HL-60/S4 treated with phorbol 12-myristate 13-acetate at 8.2 ng/mL for 4 days and 3 days (cell line): ENCODE measurements around the gene HDLBP.
"Not testable (repeated sequence)": the region's sequence is repeated elsewhere in the genome, so short reads cannot be mapped to it uniquely, and the experiment has no call there.

Experiments used
- in situ Hi-C: fragments of 300-500 bp; cut with MboI; formaldehyde crosslinking; loops from 2 replicates; pipeline ENCODE4 v1.15.0; 2022; ENCODE audit warnings: low sequenced_read_pairs

The HDLBP gene

DNA sequence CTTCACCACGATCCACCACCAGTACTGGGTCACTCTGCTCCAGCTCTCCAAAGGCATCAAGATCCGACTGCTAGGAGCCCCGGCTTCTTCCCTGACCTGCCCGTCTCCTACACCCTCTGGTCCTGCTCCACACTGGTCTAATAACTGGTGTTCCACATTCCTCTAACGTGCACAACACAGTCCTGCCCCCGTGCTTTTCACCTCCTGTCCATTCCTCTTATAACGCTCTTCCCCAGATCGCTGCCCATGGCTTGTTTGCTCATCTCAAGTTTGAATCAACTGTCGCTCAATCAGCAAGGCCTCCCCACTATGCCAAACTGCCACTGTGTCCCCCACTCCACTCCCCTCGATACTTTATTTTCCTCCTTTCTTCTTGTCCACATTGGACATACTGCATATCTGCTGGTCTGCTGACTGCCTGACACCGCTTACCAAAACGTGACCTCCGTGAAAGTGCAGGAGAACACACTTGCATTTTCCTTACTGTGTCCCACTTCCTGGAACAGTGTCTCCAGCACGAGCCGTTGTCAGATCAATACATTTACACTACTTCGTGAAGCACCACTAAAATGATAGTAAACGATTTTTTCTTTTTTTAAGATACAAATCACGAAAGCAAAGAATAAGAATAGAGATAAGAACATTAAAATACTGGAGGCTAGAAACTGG, 6.5 kb downstream of the HDLBP start:
- in situ Hi-C loops: no loop called here

GRCh38 chr2:241308267-241308666, 7.2 kb downstream of the HDLBP start:
- in situ Hi-C loops: no loop called here

- in situ Hi-C loops: no loop called here
Observed at GRCh38 chr2:241307055-241307454, 8.4 kb downstream of the HDLBP start.

DNA sequence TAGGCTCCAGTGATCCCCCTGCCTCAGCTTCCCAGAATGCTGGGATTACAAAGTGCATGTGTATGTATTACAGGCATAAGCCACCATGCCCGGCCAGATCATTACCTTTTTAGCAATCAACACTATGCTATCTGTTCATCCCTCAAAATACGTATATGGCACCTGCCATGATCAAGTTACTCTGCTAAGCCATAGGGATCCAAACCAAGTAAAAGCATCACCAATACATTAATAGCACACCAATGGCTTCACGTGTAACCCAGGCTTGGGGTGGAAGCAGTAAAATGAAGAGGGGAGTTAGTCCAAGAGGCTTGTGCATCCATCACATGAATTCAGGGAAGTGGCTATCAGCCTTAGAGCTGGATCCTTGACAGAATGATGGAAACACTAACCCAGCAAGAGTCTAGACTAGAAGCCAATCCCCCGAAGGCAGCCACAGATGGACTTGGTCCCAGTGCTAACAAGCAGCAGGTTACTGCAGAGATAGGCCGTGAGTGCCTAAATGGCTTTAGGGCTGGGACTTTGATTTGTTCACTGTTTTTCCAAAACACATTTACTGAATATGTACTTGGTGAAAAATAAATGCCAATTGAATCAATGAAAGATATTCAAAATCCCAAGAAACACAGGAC, 11.3 kb downstream of the HDLBP start:
- in situ Hi-C loops: no loop called here

DNA sequence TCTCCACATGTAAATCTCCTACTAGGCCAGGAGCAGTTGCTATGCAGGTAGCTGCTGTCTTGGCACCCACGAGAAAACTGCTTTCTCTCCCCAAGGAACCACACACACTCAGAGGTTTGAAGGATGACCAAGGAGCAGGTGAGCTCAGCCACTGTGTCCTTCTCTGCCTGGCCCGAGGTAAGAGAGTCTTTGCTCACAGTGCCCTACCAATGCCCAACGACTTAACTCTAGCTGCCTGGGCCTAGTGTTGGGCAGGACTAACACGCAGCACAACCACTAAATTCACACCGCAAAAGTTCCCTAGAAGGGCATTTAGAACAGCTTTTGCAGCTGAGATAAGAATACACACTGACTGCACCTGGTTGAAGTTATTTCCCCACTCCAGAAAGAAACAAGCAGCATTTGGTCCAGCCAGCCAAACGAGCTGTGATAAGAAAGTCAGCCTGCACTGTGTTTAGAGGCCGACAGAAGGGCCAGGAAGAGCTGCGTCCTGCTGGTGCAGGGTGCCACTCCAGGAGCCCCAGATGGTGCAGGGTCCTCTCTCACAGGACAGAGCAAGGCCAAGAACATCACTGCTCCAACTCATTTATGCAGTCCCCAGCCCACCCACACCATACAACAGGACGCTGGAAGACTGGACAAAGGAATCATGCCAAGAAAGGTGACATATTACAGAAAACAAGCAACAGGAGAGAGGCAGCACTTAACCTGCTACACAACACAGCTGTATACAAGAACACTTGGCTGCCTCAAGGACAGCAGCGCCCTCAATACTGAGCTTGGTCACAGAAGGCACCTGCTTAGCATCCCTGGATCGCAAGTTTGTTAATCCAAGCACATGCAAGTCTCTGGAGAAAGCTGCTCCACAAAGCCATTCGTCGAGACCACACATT, 12.5 kb downstream of the HDLBP start:
- in situ Hi-C loops: no loop called here

- in situ Hi-C loops: no loop called here
Observed at GRCh38 chr2:241302083-241302482, 13.4 kb downstream of the HDLBP start.

DNA sequence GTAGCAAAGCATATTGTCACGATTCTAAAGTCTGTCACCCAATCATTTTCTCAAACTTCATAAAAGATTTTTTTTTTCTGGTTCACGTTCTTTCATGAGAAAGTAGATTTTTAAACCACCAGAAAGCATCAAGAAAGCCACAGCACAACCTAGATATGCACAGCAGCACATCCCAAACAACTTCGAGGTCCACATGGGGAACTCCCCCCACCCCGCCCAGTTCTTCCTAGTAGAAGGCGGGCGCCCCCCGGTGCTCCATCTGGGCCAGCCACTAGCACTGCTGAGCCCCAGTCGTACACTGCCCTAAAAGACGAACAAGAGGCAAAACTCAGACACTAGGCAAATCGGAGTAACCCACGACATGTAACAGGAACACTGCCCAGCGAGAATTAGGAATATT, 15.5 kb downstream of the HDLBP start:
- in situ Hi-C loops: no loop called here

GRCh38 chr2:241298673-241299072, 16.8 kb downstream of the HDLBP start:
- in situ Hi-C loops: no loop called here

DNA sequence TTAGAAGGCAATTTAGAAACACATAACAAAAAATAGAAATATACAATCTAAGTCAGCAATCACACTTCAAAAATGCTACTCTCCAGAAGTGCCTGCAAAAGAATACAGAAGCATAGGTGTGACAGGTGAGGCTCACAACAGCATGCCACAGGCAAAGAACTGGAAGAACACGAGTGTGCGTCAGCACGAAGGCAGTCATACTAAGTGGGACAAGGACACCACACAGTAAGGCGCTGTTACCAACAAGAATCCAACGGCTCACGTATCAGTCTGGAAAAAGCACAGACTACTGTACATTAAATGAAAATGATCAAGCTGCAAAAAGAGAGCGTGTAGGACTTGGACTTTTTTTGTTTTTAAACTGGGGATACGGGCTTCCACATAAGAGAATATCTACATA, 18.7 kb downstream of the HDLBP start:
- in situ Hi-C loops: no loop called here

DNA sequence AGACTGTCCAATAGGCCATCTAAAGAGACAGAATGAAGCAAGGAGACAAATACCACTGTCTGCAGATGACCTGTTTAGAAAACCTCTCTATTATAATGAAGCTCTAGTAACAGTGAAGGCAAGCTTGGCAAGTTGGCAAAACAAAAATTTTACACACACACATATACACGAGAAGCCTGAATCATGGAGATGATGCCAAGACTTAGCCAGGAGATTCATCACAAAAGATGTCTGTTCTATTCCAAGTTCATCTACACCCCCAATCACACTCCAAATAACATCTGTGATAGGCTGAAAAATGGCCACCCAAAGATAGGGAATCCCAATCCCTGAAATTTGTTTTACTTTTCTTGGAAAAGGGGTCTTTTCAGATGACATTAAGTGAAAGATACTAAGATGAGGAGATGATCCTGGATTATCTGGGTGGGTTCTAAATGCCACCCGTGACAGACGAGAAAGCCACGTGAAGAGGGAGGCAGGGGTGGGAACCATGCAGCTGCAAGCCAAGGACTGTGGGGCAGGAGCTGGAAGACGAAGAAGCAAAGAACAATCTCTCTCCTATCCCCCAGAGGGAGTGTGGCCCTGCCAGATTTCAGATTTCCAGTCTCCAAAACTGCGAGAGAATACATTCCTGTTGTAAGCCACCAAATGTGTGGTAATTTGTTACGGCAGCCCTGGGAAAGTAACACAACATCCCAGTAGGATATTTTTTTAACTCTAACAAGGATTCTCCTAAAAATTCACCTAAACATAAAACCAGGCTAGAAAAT, 20.0 kb downstream of the HDLBP start:
- in situ Hi-C loops: no loop called here

GRCh38 chr2:241293378-241293797, 22.1 kb downstream of the HDLBP start:
- in situ Hi-C loops: not testable (repeated sequence)

DNA sequence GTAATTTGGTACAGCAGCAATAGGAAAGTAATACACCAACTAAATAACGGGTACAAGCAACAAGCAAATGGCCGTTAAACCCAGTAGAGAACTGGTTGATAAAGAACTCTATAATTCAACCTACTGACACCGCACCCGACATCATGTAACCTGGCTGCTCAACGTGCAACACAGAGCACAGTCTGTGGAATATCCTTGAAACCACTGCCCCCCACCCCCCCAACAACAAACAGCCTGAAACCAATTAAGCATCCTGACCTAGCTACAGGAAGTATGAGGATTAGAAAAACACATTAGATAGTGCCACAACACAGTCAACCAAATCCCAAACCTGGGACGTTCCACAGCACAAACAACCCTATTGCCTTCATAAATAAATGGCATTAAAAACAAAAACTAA, 23.5 kb downstream of the HDLBP start:
- in situ Hi-C loops: no loop called here

GRCh38 chr2:241291153-241291552, 24.3 kb downstream of the HDLBP start:
- in situ Hi-C loops: no loop called here

- in situ Hi-C loops: no loop called here
Observed at GRCh38 chr2:241289597-241289996, 25.9 kb downstream of the HDLBP start.

GRCh38 chr2:241289053-241289452, 26.4 kb downstream of the HDLBP start:
- in situ Hi-C loops: no loop called here

GRCh38 chr2:241288324-241288888, 27.1 kb downstream of the HDLBP start:
- in situ Hi-C loops: no loop called here

- in situ Hi-C loops: no loop called here
Observed at GRCh38 chr2:241286348-241287090, 29.0 kb downstream of the HDLBP start.

DNA sequence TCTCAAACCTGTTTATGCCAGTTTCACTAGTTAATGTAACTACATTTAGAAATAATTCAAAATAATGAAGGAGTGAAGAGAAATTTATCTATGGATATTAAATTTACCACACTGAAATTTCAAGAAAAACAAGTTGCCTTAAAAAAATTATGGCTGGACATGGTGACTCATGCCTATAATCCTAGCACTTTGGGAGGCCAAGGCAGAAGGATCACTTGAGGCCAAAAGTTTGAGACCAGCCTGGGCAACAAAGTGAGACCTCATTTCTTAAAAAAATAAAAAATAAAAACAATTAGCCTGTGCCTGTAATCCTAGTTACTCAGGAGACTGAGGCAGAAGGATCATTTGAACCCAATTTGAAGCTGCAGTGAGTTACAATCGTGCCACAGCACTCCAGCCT, 29.9 kb downstream of the HDLBP start:
- in situ Hi-C loops: no loop called here

- in situ Hi-C loops: no loop called here
Observed at GRCh38 chr2:241282555-241282954, 32.9 kb downstream of the HDLBP start.

DNA sequence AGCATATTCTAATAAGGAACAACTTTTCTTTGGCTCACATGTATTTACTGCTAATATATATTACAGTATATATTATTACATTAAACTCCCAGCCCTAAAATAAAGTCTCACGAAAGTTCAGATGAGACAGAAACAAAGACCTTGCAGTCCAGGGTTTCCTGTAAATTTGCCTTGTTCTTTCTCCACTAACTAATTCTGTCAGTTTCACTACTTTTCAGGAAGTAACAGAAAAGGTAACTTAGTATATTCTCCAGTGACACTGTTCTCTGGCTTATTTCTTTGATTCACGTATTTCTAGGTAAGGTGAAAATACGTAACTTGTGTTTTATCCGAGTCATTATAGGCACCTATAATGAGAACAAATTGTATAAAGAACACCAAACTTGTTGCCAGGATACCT, 35.2 kb downstream of the HDLBP start:
- in situ Hi-C loops: no loop called here
